SK-N-SH (cell line): ENCODE data around the gene FBXO30.

ENCODE experiments used
- CHD2 ChIP-seq: fragments of 150-350 bp; IDR thresholded peaks from 2 replicates; pipeline ENCODE4 v1.6.1; 2018; ENCODE audit warnings: low read length; ENCODE audit not compliant: partially characterized antibody
- EP300 ChIP-seq, 2 experiments: IDR thresholded peaks; 2 replicates each; pipeline versions ENCODE4 v1.4.0 to v1.6.1; 2012; ENCODE audit warnings: borderline replicate concordance in 1 of 2, low read depth in 1 of 2, low read length in 1 of 2
- EZH2phosphoT487 ChIP-seq: fragments of 200-600 bp; sonication (generic); IDR thresholded peaks from 2 replicates; pipeline ENCODE4 v1.6.1; 2017; ENCODE audit warnings: low read depth, mixed run types, mild to moderate bottlenecking, antibody characterized with exemption, moderate library complexity, borderline replicate concordance
- JUND ChIP-seq: IDR thresholded peaks from 2 replicates; pipeline ENCODE4 v1.4.0; 2012
- MXI1 ChIP-seq: IDR thresholded peaks from 2 replicates; pipeline ENCODE4 v1.6.1; 2012; ENCODE audit warnings: mild to moderate bottlenecking, low read depth, low read length, improper control_type of control experiment
- RAD21 ChIP-seq: IDR thresholded peaks from 2 replicates; pipeline ENCODE4 v1.6.1; 2012; ENCODE audit warnings: mild to moderate bottlenecking, low read length
- RXRA ChIP-seq: IDR thresholded peaks from 2 replicates; pipeline ENCODE4 v1.4.0; 2012; ENCODE audit warnings: low read depth, mild to moderate bottlenecking, borderline replicate concordance
- TAF1 ChIP-seq: IDR thresholded peaks from 2 replicates; pipeline ENCODE4 v1.6.1; 2012; ENCODE audit warnings: low read depth, mild to moderate bottlenecking, low read length, moderate library complexity, borderline replicate concordance
- TF ChIP-seq, protein P1 (sequence below): fragments of 200-600 bp; sonication (generic); IDR thresholded peaks from 2 replicates; pipeline ENCODE4 v1.6.1; 2017; ENCODE audit warnings: antibody characterized with exemption, mild to moderate bottlenecking, moderate library complexity
- TF ChIP-seq, protein P2 (sequence below): IDR thresholded peaks from 2 replicates; pipeline ENCODE4 v1.6.1; 2012; ENCODE audit warnings: mild to moderate bottlenecking, low read depth, low read length, moderate library complexity
- TF ChIP-seq, protein P3 (sequence below): IDR thresholded peaks from 2 replicates; pipeline ENCODE4 v1.4.0; 2012; ENCODE audit warnings: low read depth, borderline replicate concordance

DNA sequence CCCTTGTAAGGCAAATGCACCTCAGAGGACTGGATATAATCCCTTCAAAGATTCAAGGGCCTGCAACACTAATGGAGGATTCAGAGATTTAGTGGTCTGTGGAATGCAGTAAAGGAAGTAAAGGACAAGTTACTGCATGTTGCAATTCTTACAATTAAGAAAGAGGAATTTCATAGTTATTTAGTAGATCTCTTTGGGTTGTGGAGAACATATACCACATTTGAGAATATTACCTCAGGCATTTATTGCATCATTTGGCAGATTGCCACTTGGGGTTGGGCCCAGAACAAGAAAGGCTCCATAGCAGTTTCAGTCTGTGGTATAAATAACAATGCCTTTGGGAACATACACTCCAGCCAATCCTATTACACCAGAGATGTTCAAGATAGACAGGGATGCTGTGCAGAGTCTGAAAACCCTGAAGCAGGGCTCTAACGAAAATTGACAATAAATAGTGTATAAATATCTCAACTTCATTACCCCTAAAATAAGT lies 58.4 kb downstream of the FBXO30 start:
- TF ChIP-seq, protein P1, sequence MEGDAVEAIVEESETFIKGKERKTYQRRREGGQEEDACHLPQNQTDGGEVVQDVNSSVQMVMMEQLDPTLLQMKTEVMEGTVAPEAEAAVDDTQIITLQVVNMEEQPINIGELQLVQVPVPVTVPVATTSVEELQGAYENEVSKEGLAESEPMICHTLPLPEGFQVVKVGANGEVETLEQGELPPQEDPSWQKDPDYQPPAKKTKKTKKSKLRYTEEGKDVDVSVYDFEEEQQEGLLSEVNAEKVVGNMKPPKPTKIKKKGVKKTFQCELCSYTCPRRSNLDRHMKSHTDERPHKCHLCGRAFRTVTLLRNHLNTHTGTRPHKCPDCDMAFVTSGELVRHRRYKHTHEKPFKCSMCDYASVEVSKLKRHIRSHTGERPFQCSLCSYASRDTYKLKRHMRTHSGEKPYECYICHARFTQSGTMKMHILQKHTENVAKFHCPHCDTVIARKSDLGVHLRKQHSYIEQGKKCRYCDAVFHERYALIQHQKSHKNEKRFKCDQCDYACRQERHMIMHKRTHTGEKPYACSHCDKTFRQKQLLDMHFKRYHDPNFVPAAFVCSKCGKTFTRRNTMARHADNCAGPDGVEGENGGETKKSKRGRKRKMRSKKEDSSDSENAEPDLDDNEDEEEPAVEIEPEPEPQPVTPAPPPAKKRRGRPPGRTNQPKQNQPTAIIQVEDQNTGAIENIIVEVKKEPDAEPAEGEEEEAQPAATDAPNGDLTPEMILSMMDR, result no peak
- TF ChIP-seq CHD2 (peak; percentile 21), EZH2phosphoT487 (no peak), RXRA (no peak), TAF1 (no peak), RAD21 (no peak), JUND (no peak), MXI1 (no peak), EP300 (IDR thresholded peaks at IDR 0.05; ENCODE audit: borderline replicate concordance in 1 of 2, low read depth in 1 of 2, low read length in 1 of 2) (peak in 1 of 2 experiments; percentile 57; a peak in 1 of 4 replicates)
- TF ChIP-seq, protein P2, sequence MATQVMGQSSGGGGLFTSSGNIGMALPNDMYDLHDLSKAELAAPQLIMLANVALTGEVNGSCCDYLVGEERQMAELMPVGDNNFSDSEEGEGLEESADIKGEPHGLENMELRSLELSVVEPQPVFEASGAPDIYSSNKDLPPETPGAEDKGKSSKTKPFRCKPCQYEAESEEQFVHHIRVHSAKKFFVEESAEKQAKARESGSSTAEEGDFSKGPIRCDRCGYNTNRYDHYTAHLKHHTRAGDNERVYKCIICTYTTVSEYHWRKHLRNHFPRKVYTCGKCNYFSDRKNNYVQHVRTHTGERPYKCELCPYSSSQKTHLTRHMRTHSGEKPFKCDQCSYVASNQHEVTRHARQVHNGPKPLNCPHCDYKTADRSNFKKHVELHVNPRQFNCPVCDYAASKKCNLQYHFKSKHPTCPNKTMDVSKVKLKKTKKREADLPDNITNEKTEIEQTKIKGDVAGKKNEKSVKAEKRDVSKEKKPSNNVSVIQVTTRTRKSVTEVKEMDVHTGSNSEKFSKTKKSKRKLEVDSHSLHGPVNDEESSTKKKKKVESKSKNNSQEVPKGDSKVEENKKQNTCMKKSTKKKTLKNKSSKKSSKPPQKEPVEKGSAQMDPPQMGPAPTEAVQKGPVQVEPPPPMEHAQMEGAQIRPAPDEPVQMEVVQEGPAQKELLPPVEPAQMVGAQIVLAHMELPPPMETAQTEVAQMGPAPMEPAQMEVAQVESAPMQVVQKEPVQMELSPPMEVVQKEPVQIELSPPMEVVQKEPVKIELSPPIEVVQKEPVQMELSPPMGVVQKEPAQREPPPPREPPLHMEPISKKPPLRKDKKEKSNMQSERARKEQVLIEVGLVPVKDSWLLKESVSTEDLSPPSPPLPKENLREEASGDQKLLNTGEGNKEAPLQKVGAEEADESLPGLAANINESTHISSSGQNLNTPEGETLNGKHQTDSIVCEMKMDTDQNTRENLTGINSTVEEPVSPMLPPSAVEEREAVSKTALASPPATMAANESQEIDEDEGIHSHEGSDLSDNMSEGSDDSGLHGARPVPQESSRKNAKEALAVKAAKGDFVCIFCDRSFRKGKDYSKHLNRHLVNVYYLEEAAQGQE, result no peak
- TF ChIP-seq, protein P3, sequence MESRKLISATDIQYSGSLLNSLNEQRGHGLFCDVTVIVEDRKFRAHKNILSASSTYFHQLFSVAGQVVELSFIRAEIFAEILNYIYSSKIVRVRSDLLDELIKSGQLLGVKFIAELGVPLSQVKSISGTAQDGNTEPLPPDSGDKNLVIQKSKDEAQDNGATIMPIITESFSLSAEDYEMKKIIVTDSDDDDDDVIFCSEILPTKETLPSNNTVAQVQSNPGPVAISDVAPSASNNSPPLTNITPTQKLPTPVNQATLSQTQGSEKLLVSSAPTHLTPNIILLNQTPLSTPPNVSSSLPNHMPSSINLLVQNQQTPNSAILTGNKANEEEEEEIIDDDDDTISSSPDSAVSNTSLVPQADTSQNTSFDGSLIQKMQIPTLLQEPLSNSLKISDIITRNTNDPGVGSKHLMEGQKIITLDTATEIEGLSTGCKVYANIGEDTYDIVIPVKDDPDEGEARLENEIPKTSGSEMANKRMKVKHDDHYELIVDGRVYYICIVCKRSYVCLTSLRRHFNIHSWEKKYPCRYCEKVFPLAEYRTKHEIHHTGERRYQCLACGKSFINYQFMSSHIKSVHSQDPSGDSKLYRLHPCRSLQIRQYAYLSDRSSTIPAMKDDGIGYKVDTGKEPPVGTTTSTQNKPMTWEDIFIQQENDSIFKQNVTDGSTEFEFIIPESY, result no peak
